NCI-H2029 treated with DMSO at 0.1 percent for 48 hours (cell line): Measurements from ENCODE around the gene HOXA9.

ENCODE experiments used
- DNase-seq: peaks from one replicate; lab custom pipeline; 2025; lab: John Stamatoyannopoulos, UW

HOXA9 gene

GRCh38 chr7:27164367-27165088, 809 bp downstream of the HOXA9 start:
- no peak for DNase-seq

DNA sequence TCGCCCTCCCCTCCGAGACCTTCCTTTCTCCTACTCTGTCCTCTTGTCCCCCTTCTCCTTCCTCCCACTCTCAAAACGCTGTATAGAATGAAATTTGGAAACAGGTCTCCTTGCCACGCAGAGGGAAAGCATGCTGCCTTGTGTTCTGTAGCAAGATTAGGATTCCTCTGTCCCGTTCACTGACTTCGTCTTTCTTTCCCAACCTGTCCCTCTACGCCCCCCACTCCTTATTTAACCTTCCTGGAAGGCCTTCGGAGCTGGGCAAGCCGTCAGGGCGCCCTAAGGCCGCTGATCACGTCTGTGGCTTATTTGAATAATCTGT, 1.3 kb downstream of the HOXA9 start:
- no peak for DNase-seq

- DNase-seq: no peak
These were observed 1.9 kb downstream of the HOXA9 start for GRCh38 chr7:27163288-27164044.

GRCh38 chr7:27162561-27163287, 2.6 kb downstream of the HOXA9 start:
- DNase-seq: no peak

DNA sequence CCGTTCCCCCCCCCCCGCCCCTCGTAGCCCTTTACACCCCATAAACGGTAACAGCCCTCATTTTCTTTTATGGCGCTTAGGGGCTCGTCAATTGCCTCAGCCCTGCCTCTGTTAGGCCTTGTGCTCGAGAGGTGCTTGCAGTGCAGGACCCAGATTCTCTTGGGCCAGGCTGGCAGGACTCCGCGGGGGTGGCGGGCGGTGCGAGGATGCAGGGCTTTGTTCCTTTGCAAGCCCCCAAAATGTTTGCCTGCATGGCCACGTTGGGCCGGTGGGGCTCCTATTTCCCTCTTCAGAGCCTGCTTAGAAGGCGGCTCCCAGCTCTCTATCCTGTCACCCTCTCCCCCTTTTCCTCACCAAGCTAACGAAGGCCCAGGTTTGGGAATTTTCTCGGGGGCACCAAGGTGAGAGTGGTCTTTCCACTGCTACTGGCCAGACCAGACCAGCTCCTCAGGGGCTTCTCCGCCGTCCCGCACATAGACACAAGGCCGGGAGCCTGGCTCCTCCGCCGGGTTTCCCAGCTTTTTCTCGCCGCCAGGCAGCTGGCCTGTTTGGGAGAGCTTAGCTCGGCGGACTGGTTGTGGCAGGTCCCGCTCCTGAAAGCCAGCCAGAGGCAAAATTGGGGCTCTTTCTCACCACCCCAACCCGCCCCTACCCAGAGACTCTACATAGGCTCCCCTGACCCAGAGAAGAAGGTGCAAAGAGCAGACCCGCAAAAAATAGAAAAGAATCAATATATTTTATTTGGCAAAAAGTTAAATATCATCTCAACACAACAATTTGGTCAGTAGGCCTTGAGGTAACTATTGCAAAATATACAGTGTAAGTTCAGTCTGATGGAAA, 3.4 kb downstream of the HOXA9 start:
- no peak for DNase-seq

- no peak for DNase-seq
These were observed 4.1 kb downstream of the HOXA9 start for GRCh38 chr7:27161214-27161720.

DNA sequence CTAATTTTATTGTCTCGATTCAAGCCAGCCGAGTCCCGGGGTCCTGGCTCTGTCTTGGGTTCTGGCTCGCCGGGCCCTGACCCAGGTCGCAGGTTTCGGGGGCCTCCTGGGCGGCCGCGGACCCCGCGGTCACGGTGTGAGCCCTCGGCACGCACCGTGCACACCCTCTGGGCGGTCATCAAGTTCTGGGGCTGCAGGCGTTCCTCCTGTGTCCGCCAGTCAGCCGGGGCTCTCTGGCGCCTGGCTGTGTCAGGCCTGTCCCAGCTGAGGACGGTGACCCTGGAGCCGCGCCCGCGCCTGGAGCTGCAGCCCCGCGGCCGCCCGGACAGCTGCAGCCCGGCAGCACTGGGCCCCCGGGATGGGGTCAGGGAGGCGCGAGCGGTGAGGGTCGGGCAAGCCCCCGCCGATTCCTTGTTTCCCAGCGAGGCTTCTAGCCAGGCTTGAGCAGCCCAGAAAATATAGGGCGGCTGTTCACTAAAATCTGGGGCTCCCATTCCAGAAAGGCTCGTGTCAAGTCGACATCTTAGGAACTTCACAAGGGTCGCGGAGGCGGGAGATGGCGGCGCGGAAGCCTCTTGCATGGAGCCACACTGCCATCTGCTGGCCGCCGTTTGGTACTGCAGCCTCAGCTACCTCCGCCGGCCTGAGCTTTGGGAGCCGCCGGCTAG, 4.7 kb downstream of the HOXA9 start:
- DNase-seq: peak; percentile 5

GRCh38 chr7:27160145-27160545, 5.2 kb downstream of the HOXA9 start:
- DNase-seq: no peak

DNA sequence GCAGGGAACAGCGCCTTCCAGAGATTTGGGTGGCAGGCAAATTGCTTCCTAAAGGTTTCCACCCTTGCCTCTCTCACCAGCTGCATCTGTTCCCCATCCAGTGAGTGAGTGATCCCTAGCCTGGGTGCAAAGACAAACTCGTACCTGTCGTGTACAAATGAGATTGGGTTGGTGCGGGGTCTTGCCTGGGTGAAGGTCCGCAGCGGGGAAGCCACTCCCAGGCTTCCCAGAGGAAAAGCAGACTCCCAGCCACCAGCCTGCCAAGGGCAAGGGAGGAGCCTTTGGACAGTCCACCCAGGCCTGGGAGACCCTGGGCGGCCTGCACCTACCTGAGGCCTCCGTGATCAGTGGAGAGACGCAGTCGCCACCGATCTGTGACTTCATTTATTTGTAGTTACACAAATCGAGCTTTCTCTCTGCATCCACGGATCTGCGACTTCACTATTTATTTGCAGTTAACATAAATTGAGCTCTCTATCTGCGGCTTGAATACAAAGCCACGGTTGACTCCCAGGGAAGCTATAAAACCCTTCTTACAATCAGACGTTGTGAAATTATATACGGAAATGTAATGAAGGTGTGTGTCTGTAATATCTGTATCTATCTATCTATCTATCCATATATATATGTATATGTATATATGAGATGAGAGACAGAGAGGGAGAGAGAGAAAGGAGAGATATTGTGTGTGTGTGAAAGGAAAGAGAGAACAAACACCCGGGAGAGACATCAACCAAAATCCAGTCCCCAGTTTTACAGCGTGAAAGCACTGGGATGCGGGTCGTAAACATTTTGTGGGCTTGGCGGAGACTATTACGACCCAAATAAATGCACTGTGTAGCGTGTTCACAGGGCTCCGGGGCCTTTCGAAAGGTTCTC, 5.8 kb downstream of the HOXA9 start:
- DNase-seq: no peak

DNA sequence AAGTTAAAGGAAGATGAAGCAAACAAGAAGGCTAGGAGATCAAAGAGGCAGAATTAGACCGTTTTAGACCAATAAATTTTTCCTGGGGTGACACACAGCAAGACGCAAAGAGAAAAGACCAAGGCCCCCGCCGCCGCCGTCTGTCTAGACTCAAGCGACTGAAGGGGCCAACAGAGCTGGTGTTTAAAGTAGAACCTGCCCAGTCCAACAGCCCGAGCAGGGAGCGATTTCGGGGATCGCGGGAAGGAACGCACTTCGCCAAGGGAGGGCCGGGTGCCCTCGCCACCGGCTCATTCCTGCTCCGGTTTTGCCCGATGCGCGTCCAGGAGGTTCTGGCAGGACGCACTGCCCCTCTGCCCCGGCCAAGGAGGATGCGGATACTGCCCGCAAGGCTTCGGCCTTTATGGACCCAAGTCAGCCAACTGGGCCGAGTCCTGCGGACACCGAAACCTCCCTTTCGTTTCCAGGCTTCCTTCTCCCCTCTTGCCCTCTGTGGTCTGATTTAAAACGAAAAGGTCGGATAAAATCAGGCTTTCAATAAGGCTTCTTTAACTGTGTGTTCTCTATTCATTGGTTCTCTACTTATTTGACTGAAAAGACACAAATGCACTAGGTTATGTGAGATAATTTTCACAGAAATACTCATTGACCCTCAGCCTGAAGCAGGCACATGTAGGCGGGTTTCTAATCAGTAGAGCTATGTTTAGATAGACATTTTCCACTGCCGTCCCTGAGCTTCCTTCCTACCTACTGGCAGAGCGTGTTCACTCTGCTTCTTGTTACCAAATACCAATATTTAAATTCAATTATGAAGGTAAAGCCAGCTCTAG, 6.7 kb downstream of the HOXA9 start:
- DNase-seq: no peak

- no peak for DNase-seq
These were observed 7.5 kb downstream of the HOXA9 start for GRCh38 chr7:27157702-27158431.

DNA sequence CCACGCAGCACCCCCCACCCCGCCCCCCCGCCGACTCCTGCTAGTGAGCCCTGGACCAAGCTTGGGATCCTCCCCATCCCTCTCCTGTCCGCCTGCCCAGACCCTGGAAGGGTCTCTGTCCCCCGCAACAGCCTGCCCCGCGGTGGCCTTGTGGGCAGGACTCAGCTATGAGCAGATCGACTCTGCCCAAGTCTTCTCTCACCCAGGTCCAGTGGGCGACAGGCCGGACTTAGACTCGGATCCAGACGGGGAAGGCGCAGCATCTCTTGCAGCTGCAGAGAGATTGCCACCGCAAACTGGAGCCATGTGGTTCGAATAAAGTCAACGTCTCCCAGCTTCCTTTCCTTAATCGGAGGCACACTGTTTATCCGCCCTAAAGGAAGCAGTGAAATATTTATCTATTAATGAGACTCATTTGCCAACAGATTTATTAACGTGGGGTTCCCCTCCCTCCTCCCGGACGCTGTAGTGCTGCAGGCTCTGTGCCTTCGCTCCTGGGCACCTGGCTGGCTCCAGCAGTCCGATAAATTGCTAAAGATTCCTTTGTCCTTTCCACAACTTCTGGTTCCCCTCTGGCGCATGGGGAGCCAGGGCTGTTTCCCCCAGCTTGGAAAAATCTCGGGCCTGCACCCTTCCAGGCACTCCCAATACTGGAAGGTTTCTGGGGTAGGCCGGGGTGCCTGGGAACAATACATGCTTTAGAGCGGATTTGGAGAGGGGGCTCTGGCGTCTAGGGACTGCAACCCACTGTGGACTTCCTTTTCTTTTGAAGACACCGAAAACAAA, 8.2 kb downstream of the HOXA9 start:
- no peak for DNase-seq

DNA sequence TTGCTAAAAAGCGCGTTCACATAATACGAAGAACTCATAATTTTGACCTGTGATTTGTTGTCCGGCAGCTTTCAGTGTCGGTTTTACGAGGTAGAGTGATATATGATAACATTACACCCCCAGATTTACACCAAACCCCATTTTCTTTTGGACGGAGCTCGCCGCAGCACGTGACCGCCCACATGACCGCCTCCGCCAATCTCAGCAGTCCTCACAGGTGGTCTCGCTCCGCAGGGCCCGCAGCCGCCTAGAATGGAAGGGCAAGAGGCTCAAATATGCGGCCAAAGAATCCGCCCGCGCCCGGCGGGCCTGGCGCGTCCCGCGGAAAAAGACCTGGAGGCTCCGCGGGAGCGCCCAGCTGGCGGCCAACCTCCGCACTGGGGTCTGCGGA, 8.8 kb downstream of the HOXA9 start, which contains the start of gene HOXA7:
TSS of gene HOXA7 (minus strand) at position 168 of the 391 bp plus-strand sequence. CDS start at position 38, 130 bp downstream.
- DNase-seq: no peak

DNA sequence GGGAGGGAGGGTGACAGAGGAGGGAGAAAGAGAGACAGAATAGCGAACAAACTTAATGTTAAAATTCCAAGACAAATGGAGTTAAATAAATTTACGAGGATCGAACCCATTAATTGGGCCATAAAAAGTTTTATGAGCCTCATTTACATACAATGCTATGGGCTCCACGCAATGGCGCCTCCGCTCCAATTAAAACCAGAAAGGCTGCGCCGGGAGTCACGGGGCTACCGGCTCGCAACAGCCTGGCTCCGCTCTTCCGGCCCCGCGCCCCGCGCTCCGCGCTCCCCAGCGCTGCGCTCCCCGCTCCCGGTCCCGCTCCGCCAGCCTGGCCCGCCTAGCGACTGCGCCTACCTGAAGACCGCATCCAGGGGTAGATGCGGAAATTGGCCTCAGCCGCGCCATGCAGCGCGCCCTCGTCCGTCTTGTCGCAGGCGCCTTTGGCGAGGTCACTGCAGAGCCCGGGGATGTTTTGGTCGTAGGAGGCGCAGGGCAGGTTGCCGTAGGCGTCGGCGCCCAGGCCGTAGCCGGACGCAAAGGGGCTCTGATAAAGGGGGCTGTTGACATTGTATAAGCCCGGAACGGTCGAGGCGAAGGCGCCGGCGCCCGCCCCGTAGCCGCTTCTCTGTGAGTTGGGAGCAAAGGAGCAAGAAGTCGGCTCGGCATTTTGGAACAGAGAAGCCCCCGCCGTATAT, 9.4 kb downstream of the HOXA9 start:
- DNase-seq: no peak

DNA sequence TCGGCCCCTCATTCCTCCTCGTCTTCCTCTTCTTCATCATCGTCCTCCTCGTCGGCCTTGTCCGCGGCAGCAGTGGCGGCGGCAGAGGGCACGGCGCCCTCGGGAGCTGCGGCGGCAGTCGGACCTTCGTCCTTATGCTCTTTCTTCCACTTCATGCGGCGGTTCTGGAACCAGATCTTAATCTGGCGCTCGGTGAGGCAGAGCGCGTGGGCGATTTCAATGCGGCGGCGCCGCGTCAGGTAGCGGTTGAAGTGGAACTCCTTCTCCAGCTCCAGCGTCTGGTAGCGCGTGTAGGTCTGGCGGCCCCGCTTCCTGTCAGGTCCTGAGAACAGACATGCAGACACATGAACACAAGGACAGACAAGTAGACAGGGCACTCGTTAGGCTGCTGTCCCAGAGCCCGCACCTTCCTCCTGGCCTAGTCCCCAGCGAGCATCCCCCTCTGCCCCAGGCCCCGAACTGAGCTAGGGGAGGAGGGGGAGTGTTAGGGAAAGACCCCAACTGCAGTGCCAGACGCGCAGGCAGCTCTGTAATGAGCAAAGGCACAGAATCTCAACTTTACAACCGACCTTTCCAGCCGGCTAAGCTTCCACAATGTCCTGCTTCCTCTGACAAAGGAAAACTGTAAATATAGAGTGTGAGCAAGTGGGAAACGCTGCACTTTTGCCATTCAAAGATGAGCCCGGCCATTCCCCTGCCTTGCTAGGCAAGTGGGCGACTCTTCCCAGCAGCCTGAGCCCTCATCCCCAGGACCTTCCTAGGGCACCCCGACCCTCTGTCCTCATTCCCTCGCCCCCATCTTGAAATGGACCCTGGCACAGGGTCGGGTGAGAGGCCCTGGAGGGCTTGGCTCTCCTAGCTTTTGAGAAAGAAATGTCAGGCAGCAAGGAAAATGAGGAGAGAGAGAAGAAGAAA, 10.2 kb downstream of the HOXA9 start:
- DNase-seq: no peak

DNA sequence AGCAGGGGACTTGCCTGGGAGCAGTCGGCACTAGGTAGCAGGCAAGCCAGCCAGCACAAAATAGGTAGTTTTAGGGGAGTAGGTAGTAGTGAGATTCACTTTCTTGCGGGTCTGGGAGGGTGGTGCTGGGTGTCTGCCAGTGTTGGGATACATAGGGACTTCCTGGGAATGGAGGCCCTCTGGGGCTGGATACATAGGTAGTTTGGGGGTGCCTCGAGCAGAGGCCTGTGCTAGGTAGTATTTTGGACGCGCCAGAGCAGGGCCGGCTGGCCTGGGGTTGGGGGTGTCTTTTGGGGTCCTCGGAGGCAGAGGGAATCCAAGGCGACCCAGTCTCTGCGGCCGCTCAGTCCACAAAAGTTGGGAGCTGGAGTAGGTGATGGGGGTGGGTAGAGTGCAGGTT, 11.0 kb downstream of the HOXA9 start:
- no peak for DNase-seq
